Keratinocyte (primary cell): Measurements from ENCODE around the gene CYP2U1.

Experiments used
- CTCF ChIP-seq, 3 experiments: IDR thresholded peaks in 1 of 3; conservative IDR thresholded peaks in 1 of 3; optimal IDR thresholded peaks in 1 of 3; 2 replicates in 2 of 3; 3 replicates in 1 of 3; pipeline versions ENCODE3 to v1.5.1; 2011; ENCODE audit warnings: low read length in 3 of 3, mild to moderate bottlenecking in 3 of 3, moderate library complexity in 2 of 3, control low read depth in 1 of 3, inconsistent platforms in 1 of 3; ENCODE audit not compliant: insufficient read depth in 2 of 3; ENCODE audit errors: extremely low read depth in 1 of 3
- EZH2 ChIP-seq: IDR thresholded peaks from one replicate; pipeline ENCODE4 v1.6.1; 2012; ENCODE audit warnings: inconsistent platforms, mild to moderate bottlenecking, low read length, moderate library complexity

- TF ChIP-seq CTCF (optimal IDR thresholded peaks at IDR 0.05 in 1 of 3, IDR thresholded peaks at IDR 0.05 in 1 of 3, conservative IDR thresholded peaks at IDR 0.05 in 1 of 3; ENCODE audit: extremely low read depth in 1 of 3, insufficient read depth in 2 of 3, low read length in 3 of 3) (no peak), EZH2 (no peak)
Measured at GRCh38 chr4:107922486-107923473, 8.6 kb upstream of the CYP2U1 start.
